ENCODE measurements around the gene SCN2B. TPM values are rescaled to one million over a fixed set of nuclear protein-coding genes. Genes with fewer than 3 reads are reported as not detected.

SCN2B gene
- total and polyA plus RNA-seq, 8 donors: 0.12 to 0.92 (median 0.29) TPM; not detected in 3

DNA sequence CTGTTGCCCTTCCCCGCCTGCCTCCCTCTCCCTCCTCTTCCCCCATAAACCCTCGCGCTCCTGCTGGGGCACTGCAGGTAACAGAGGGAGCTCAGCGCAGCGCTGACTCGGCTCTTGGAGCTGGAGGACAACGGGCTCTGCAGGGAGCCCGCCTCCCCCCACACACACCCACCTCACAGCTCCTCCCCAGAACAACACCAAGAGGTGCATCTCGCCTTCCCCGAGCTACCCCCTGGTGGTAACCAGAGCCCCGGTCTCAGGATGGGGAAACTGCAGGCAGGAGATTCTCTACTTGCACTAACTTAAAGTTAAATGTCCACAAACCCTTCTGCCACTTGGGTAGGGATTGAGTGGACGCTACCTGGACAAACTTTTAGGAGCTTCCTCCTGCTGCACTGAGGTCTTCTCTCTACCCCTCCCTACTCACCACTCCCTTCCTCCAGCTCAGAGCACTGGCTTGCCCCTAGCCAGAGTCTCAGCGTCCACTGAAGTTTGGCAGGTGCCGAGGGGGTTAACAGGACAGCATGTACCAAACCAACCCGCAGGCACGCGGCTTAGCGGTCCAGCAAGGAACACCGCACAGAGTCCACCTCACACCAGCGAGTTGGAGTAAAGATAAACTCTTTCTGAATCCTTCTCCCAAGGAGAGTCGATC lies 19.8 kb downstream of the SCN2B start:
- Histone ChIP-seq H3K27me3 (peaks cover 9 to 98% (median 56%) of the 10 kb centered on the region in 3 donors), H3K27ac (no peak overlapping the region), H3K4me1 (peaks cover 15 to 34% (median 26%) of the 10 kb centered on the region in 4 donors), H3K9me3 (no peaks in the 10 kb centered on the region), H3K4me3 (no peak overlapping the region), H3K36me3 (no peaks in the 10 kb centered on the region)
- WGBS, 5 donors: 6 to 14% (median 7%) methylated on average over 21 of the region's 21 CpGs
- TF ChIP-seq CTCF (IDR thresholded peaks at IDR 0.05): no peak
- intact Hi-C loops (cut with DNase I; ENCODE audit: low total_unique reads): no loop called here
- peak in 1 of 2 donors; percentile 40 for DNase-seq

DNA sequence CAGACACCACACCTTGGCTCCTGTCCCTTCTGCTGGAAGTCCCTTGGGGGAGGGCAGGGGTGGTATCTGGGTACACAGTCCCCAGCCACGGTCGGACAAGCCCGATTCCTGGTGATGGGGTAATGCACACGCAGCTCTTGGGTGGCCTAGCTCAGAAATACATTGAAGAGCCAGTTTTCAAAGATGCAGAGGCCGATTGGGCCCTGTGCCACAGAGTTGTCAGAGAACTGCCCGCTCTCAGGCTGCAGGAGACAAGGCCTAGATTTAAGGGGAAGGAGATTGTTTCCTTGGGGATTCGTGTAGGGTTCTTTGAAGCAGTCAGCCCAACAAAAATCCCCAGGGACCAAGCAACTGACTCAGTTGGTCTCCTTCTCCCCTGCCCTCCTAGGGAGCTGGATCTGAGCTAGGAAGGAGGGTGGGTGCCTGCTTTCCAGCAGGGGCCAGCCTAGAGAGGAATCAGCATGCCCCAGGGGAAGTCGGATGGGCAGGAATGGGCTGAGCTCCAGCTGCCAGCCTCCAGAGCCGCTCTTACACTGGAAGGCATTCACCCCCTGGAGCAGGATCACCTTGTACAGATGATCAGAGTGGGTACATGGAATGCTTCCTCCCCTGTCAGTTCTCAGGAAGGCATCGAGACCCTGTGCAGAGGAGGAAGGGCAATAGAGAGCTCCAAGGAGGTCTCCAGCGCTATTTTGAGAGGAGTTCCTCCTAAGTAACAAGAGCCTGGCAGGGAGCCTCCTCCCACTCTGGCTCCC lies 20.5 kb downstream of the SCN2B start:
- TF ChIP-seq POLR2AphosphoS5 (IDR thresholded peaks at IDR 0.05): no peak
- TF ChIP-seq CTCF (IDR thresholded peaks at IDR 0.05): no peak
- TF ChIP-seq EP300 (IDR thresholded peaks at IDR 0.05): no peak
- no peak for TF ChIP-seq POLR2A (IDR thresholded peaks at IDR 0.05)
- Histone ChIP-seq H3K4me3 (no peak overlapping the region), H3K27ac (no peak overlapping the region), H3K9me3 (no peaks in the 10 kb centered on the region), H3K4me1 (peaks cover 15 to 40% (median 30%) of the 10 kb centered on the region in 4 donors), H3K36me3 (no peaks in the 10 kb centered on the region), H3K27me3 (peaks cover 9 to 98% (median 56%) of the 10 kb centered on the region in 3 donors)
- DNase-seq: no peak
- WGBS, 5 donors: 52 to 64% (median 55%) methylated on average over 7 to 11 of the region's 11 CpGs
- intact Hi-C loops (cut with DNase I; ENCODE audit: low total_unique reads): no loop called here

- intact Hi-C loops (cut with DNase I; ENCODE audit: low total_unique reads): no loop called here
- TF ChIP-seq CTCF (IDR thresholded peaks at IDR 0.05) (no peak), POLR2AphosphoS5 (IDR thresholded peaks at IDR 0.05) (no peak), EP300 (IDR thresholded peaks at IDR 0.05) (no peak), POLR2A (IDR thresholded peaks at IDR 0.05) (no peak)
- Histone ChIP-seq H3K9me3 (no peaks in the 10 kb centered on the region), H3K27me3 (peaks cover 9 to 93% (median 56%) of the 10 kb centered on the region in 3 donors), H3K27ac (no peak overlapping the region), H3K4me1 (peaks cover 15 to 40% (median 30%) of the 10 kb centered on the region in 4 donors), H3K4me3 (no peak overlapping the region), H3K36me3 (no peaks in the 10 kb centered on the region)
- DNase-seq: no peak
- 84 to 100% (median 94%) methylated on average over 1 of the region's 1 CpG for WGBS, 5 donors
Observed at GRCh38 chr11:118154641-118155040, 21.8 kb downstream of the SCN2B start.

GRCh38 chr11:118153976-118154375 lies 22.5 kb downstream of the SCN2B start:
- H3K27ac ChIP-seq: no peak overlapping the region

More at GRCh38 chr11:118153976-118154375, 22.5 kb downstream of the SCN2B start:
- Histone ChIP-seq H3K36me3 (no peaks in the 10 kb centered on the region), H3K27me3 (peaks cover 9 to 94% (median 56%) of the 10 kb centered on the region in 3 donors), H3K4me3 (no peak overlapping the region), H3K9me3 (no peaks in the 10 kb centered on the region), H3K4me1 (peaks cover 15 to 40% (median 30%) of the 10 kb centered on the region in 4 donors)
- DNase-seq: no peak
- intact Hi-C loops (cut with DNase I; ENCODE audit: low total_unique reads): no loop called here
- TF ChIP-seq POLR2A (IDR thresholded peaks at IDR 0.05): no peak
- 81 to 87% (median 83%) methylated on average over 11 of the region's 11 CpGs for WGBS, 5 donors

Measured in stomach (tissue), 9 donors.